HepG2 (cell line): ENCODE data around the gene LDLRAD4. TPM values are rescaled to one million over a fixed set of nuclear protein-coding genes. Genes with fewer than 3 reads are reported as not detected.

Source experiments
- CREB1 ChIP-seq, 2 experiments: fragments of 450-650 bp in 1 of 2; IDR thresholded peaks; 2 replicates each; pipeline ENCODE4 v1.6.1; 2016 to 2017; ENCODE audit warnings: control low read depth in 1 of 2, mild to moderate bottlenecking in 1 of 2, missing compliant biosample characterization in 1 of 2, missing genetic modification characterization in 1 of 2
- EED ChIP-seq: sonication (generic); formaldehyde crosslinking; IDR thresholded peaks from 2 replicates; pipeline ENCODE4 v1.5.0; 2020; ENCODE audit warnings: mild to moderate bottlenecking, missing genetic modification reagents
- HDAC1 ChIP-seq: sonication (generic); formaldehyde crosslinking; IDR thresholded peaks from 2 replicates; pipeline ENCODE4 v1.5.1; 2020; ENCODE audit warnings: mild to moderate bottlenecking, missing genetic modification reagents
- HMGXB3 ChIP-seq: sonication (generic); formaldehyde crosslinking; IDR thresholded peaks from 2 replicates; pipeline ENCODE4 v1.4.0; 2020; ENCODE audit warnings: missing genetic modification reagents, borderline replicate concordance
- HNRNPH1 ChIP-seq: fragments of 200-400 bp; formaldehyde crosslinking; optimal IDR thresholded peaks from 2 replicates; pipeline ENCODE3; 2017; ENCODE audit warnings: mild to moderate bottlenecking, low read depth, low read length
- MIXL1 ChIP-seq: IDR thresholded peaks from 2 replicates; pipeline ENCODE4 v1.6.1; 2016
- ONECUT2 ChIP-seq: sonication (generic); formaldehyde crosslinking; IDR thresholded peaks from 2 replicates; pipeline ENCODE4 v1.4.0; 2020; ENCODE audit warnings: missing genetic modification reagents
- ZNF207 ChIP-seq: fragments of 450-650 bp; IDR thresholded peaks from 2 replicates; pipeline ENCODE4 v1.6.1; 2016; ENCODE audit warnings: antibody characterized with exemption, borderline replicate concordance
- ZNF264 ChIP-seq: sonication (generic); formaldehyde crosslinking; IDR thresholded peaks from 2 replicates; pipeline ENCODE4 v1.4.0; 2020; ENCODE audit warnings: missing genetic modification reagents
- ZNF318 ChIP-seq: sonication (generic); formaldehyde crosslinking; IDR thresholded peaks from 2 replicates; pipeline ENCODE4 v1.4.0; 2020; ENCODE audit warnings: mild to moderate bottlenecking, missing genetic modification reagents
- ZNF766 ChIP-seq: sonication (generic); formaldehyde crosslinking; IDR thresholded peaks from 2 replicates; pipeline ENCODE4 v1.5.0; 2020; ENCODE audit warnings: missing genetic modification reagents, borderline replicate concordance
- polyA plus RNA-seq, 8 experiments: library from polyadenylated mRNA; depleted of rRNA in 3 of 8; stranded (reverse) in 7 of 8; unstranded in 1 of 8; fragments of >200 nt; fragmentation: Illumina TruSeq in 4 of 8; extraction: Trizol in 4 of 8; gene quantifications; 2 replicates each; pipeline versions ENCODE4 v1.2.1 to v1.2.3, GENCODE V29; 2011 to 2016; ENCODE audit warnings: low read depth in 4 of 8, missing spikeins in 1 of 8, mixed read lengths in 1 of 8; ENCODE audit not compliant: insufficient read depth in 1 of 8
- total RNA-seq, 5 experiments: library from RNA; depleted of rRNA; stranded (reverse); fragments of >200 nt; fragmentation: Illumina TruSeq; extraction: Trizol; gene quantifications; 2 replicates each; pipeline ENCODE4 v1.2.3, GENCODE V29; 2016; ENCODE audit warnings: low read depth in 1 of 5
- TF ChIP-seq, protein P1 (sequence below): sonication (generic); formaldehyde crosslinking; IDR thresholded peaks from 2 replicates; pipeline ENCODE4 v1.5.0; 2020; ENCODE audit warnings: mild to moderate bottlenecking, missing genetic modification reagents
- TF ChIP-seq, protein P2 (sequence below): sonication (generic); formaldehyde crosslinking; IDR thresholded peaks from 2 replicates; pipeline ENCODE4 v1.8.0; 2022; ENCODE audit warnings: missing genetic modification reagents, mild to moderate bottlenecking, moderate library complexity, borderline replicate concordance

Gene LDLRAD4
- total and polyA plus RNA-seq, 2 of the 13 experiments (the other 11 are each of a cell fraction or from before 2014, with no cell fraction given): 13.6 to 20.9 TPM

- TF ChIP-seq HMGXB3: no peak
- TF ChIP-seq, protein P1, sequence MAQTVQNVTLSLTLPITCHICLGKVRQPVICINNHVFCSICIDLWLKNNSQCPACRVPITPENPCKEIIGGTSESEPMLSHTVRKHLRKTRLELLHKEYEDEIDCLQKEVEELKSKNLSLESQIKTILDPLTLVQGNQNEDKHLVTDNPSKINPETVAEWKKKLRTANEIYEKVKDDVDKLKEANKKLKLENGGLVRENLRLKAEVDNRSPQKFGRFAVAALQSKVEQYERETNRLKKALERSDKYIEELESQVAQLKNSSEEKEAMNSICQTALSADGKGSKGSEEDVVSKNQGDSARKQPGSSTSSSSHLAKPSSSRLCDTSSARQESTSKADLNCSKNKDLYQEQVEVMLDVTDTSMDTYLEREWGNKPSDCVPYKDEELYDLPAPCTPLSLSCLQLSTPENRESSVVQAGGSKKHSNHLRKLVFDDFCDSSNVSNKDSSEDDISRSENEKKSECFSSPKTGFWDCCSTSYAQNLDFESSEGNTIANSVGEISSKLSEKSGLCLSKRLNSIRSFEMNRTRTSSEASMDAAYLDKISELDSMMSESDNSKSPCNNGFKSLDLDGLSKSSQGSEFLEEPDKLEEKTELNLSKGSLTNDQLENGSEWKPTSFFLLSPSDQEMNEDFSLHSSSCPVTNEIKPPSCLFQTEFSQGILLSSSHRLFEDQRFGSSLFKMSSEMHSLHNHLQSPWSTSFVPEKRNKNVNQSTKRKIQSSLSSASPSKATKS: no peak
- 0 out of 2 replicates have a peak, but pooled peaks have one; percentile 19 for TF ChIP-seq MIXL1 (CRISPR knock-in tag)
- TF ChIP-seq ONECUT2: no peak
- TF ChIP-seq, protein P2, sequence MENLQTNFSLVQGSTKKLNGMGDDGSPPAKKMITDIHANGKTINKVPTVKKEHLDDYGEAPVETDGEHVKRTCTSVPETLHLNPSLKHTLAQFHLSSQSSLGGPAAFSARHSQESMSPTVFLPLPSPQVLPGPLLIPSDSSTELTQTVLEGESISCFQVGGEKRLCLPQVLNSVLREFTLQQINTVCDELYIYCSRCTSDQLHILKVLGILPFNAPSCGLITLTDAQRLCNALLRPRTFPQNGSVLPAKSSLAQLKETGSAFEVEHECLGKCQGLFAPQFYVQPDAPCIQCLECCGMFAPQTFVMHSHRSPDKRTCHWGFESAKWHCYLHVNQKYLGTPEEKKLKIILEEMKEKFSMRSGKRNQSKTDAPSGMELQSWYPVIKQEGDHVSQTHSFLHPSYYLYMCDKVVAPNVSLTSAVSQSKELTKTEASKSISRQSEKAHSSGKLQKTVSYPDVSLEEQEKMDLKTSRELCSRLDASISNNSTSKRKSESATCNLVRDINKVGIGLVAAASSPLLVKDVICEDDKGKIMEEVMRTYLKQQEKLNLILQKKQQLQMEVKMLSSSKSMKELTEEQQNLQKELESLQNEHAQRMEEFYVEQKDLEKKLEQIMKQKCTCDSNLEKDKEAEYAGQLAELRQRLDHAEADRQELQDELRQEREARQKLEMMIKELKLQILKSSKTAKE (CRISPR knock-in tag): no peak
- no peak for TF ChIP-seq EED (CRISPR knock-in tag)
- TF ChIP-seq ZNF264 (CRISPR knock-in tag): peak; percentile 84
- TF ChIP-seq CREB1 (IDR thresholded peaks at IDR 0.05): no peak
- peak; percentile 68 for TF ChIP-seq CREB1 (CRISPR knock-in tag; IDR thresholded peaks at IDR 0.05)
- TF ChIP-seq ZNF318: no peak
- TF ChIP-seq ZNF766: no peak
- TF ChIP-seq ZNF207: no peak
- TF ChIP-seq HDAC1 (CRISPR knock-in tag): peak; percentile 67
- TF ChIP-seq HNRNPH1: no peak
Observed at GRCh38 chr18:13338318-13338717, 119.8 kb downstream of the LDLRAD4 start (continued).
